Vagina (tissue), 2 donors: ENCODE data around the gene TEX264.

Source experiments
- POLR2A ChIP-seq, 2 donors: fragments of 450-650 bp; IDR thresholded peaks; one replicate each; pipeline ENCODE4 v1.6.1; 2017; ENCODE audit warnings: antibody characterized with exemption in 2 of 2, mild to moderate bottlenecking in 2 of 2, moderate library complexity in 2 of 2
- POLR2AphosphoS5 ChIP-seq, 2 donors: sonication (generic); formaldehyde crosslinking; IDR thresholded peaks; one replicate each; pipeline ENCODE4 v1.9.0; 2017; ENCODE audit warnings: antibody characterized with exemption in 2 of 2, mild to moderate bottlenecking in 2 of 2, low read depth in 1 of 2; ENCODE audit not compliant: insufficient read depth in 1 of 2
- TF ChIP-seq, protein P1 (sequence below), 3 experiments: fragments of 450-650 bp in 2 of 3; fragments of 200-600 bp in 1 of 3; sonication (generic) in 1 of 3; IDR thresholded peaks; one replicate each; pipeline ENCODE4 v1.5.1; 2017 to 2019; ENCODE audit warnings: antibody characterized with exemption in 3 of 3, mild to moderate bottlenecking in 2 of 3, moderate library complexity in 2 of 3

DNA sequence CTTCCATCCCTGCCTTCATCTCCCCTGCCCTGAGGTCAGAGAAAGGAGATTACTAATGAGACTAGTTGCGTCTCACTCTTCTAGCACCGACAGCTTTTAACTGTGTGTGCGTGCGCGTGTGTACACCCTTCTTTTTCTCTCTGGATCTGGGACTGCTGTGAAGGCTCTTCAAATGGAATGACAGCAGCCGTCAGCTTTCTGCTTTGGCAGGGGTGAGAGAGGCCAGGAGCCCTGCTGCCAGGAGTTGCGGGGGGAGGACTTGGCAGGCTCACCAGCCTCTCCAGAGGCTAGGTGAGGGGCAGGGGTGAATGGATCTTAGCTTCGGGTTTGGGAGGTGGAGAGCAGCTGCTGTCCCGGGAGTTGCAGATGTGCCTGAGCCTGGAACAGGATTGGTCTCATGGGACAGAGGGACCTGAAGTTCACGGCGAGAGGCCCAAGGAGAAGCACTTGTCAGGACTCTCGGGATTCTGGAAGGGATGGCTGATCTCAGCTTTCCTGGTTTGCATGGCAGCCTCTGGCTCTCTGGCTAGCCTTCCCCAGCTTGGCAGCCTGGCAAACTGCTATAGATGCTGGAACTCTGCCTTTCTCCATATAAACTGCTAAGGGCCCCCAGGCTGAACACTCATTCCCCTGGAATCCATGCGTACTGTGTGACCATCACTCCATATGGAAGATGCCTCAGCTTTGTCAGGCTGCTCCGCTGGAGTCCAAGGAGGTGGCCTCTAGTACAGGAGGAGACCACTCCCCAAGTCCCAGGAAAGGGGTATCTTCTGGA, 16.6 kb downstream of the TEX264 start:
- TF ChIP-seq, protein P1, sequence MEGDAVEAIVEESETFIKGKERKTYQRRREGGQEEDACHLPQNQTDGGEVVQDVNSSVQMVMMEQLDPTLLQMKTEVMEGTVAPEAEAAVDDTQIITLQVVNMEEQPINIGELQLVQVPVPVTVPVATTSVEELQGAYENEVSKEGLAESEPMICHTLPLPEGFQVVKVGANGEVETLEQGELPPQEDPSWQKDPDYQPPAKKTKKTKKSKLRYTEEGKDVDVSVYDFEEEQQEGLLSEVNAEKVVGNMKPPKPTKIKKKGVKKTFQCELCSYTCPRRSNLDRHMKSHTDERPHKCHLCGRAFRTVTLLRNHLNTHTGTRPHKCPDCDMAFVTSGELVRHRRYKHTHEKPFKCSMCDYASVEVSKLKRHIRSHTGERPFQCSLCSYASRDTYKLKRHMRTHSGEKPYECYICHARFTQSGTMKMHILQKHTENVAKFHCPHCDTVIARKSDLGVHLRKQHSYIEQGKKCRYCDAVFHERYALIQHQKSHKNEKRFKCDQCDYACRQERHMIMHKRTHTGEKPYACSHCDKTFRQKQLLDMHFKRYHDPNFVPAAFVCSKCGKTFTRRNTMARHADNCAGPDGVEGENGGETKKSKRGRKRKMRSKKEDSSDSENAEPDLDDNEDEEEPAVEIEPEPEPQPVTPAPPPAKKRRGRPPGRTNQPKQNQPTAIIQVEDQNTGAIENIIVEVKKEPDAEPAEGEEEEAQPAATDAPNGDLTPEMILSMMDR (IDR thresholded peaks at IDR 0.05) = no peak
- no peak for TF ChIP-seq POLR2A (IDR thresholded peaks at IDR 0.05)
- no peak for TF ChIP-seq POLR2AphosphoS5 (IDR thresholded peaks at IDR 0.05; ENCODE audit: insufficient read depth in 1 of 2, low read depth in 1 of 2)
